ENCODE data around the gene IDUA.
"Not testable (repeated sequence)": the region's sequence is repeated elsewhere in the genome, so short reads cannot be mapped to it uniquely, and the experiment has no call there.

The IDUA gene

DNA sequence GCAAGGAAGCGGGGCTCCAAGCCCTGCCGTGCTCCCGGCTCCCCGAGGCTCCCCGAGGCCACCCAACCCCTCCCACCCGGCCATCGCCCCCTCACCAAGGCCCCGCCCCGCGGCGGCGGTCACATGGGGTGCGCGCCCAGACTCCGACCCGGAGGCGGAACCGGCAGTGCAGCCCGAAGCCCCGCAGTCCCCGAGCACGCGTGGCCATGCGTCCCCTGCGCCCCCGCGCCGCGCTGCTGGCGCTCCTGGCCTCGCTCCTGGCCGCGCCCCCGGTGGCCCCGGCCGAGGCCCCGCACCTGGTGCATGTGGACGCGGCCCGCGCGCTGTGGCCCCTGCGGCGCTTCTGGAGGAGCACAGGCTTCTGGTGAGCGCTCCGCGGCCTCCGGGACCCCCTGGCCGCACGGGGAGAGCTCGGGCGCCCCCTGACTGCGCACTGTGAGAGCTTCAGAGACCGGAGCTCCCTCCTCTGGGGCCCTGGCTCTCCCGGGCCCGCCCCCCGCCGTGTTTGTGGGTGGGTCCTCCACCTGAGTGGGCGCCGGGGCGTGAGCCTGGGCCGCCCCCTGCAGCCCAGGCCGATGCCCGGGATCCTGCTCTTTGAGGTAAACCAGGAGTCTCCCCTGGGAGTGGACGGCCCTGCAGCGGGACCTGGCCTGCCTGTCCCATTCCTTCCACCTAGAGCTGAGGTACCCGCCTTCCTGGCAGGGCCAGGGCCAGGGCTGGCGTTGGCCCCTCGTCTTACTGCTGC is at the start of gene IDUA:
Gene IDUA (plus strand): TSS at position 166 of the 745 bp plus-strand sequence. CDS start 41 bp downstream, at position 207.
- H3K9me3 ChIP-seq, result no peaks in the 10 kb centered on the region
- in situ Hi-C loops (cut with MboI; ENCODE audit: low sequenced_read_pairs), result no loop called here
- DNase-seq (ENCODE audit: low spot score in 2 of 2), result peak; percentile 60 to 89
- no peaks in the 10 kb centered on the region for H3K27me3 ChIP-seq (ENCODE audit: low read depth)
- peak within 1 kb of the TSS; percentile 50 for H3K4me3 ChIP-seq
- H3K36me3 ChIP-seq (replicated peaks), result no peaks in the 10 kb centered on the region
- peaks cover 6% of the 10 kb centered on the region for H3K4me1 ChIP-seq

DNA sequence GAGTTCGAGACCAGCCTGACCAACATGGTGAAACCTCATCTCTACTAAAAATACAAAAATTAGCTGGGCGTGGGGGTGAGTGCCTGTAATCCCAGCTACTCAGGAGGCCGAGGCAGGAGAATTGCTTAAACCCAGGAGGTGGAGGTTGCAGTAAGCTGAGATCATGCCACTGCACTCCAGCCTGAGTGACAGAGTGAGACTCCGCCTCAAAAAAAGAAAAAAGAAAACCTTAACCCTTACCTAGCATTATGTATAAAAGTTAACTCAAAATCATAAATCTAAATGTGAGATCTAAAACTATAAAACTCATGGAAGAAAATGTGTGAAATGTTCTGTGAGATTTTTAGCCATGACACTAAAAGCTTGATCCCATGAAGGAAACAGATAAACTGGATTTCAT is 47.3 kb upstream of the IDUA start:
- H3K27me3 ChIP-seq (ENCODE audit: low read depth); in situ Hi-C loops (cut with MboI; ENCODE audit: low sequenced_read_pairs); H3K36me3 ChIP-seq (replicated peaks); DNase-seq (ENCODE audit: low spot score in 2 of 2); H3K4me1 ChIP-seq; H3K9me3 ChIP-seq; H3K4me3 ChIP-seq: not testable (repeated sequence)

- in situ Hi-C loops (cut with MboI; ENCODE audit: low sequenced_read_pairs), result no loop called here
- peak in 1 of 2 experiments; percentile 2 for DNase-seq (ENCODE audit: low spot score in 2 of 2)
- no peak overlapping the region for H3K4me3 ChIP-seq
- no peaks in the 10 kb centered on the region for H3K36me3 ChIP-seq (replicated peaks)
- no peaks in the 10 kb centered on the region for H3K9me3 ChIP-seq
- H3K4me1 ChIP-seq, result no peaks in the 10 kb centered on the region
- H3K27me3 ChIP-seq (ENCODE audit: low read depth), result no peaks in the 10 kb centered on the region
Observed at GRCh38 chr4:945274-946102, 41.4 kb upstream of the IDUA start.

DNA sequence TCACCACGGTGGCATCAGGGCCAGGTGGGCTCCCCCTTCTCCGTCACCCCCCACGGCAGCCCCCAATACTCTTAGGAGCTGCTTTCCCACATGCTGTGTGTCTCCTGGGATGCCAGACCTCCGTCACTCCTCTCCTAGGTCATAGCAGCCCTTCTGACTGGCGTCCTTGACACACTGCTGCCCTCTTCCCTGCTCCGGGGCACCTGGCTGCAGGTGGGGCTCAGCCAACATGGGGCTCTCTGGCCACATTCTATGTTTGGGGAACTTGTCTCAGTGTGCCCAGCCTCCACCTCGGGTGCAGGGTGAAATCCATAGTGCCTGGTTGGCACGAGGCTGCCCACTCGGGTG is 40.8 kb upstream of the IDUA start:
- no peaks in the 10 kb centered on the region for H3K9me3 ChIP-seq
- H3K4me1 ChIP-seq, result no peaks in the 10 kb centered on the region
- no peak for DNase-seq (ENCODE audit: low spot score in 2 of 2)
- no peak overlapping the region for H3K4me3 ChIP-seq
- in situ Hi-C loops (cut with MboI; ENCODE audit: low sequenced_read_pairs), result no loop called here
- H3K27me3 ChIP-seq (ENCODE audit: low read depth), result no peaks in the 10 kb centered on the region
- H3K36me3 ChIP-seq (replicated peaks), result no peaks in the 10 kb centered on the region

- in situ Hi-C loops (cut with MboI; ENCODE audit: low sequenced_read_pairs), result no loop called here
- Histone ChIP-seq H3K4me3 (no peak overlapping the region), H3K4me1 (no peaks in the 10 kb centered on the region), H3K27me3 (ENCODE audit: low read depth) (no peaks in the 10 kb centered on the region), H3K36me3 (replicated peaks) (no peaks in the 10 kb centered on the region), H3K9me3 (no peaks in the 10 kb centered on the region)
- DNase-seq (ENCODE audit: low spot score in 2 of 2), result no peak
Observed at GRCh38 chr4:946517-947471, 40.0 kb upstream of the IDUA start.

DNA sequence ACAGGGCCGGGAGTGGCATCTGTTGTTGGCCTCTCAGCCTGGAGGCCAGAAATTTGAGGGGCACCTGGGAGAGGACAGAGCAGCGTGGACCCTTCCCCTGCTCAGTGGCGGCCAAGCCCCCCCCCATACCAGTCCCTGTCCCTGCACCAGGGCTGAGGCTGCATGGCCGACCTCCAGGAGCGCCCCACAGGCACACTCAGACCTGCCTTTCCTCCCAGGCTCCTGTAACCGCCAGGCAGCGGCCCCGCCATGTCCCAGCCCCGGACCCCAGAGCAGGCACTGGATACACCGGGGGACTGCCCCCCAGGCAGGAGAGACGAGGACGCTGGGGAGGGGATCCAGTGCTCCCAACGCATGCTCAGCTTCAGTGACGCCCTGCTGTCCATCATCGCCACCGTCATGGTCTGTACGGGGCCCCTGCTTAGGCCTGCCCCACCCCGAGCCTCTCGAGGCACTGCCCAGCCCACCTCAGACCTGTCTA is 39.3 kb upstream of the IDUA start:
- Histone ChIP-seq H3K9me3 (no peaks in the 10 kb centered on the region), H3K36me3 (replicated peaks) (no peaks in the 10 kb centered on the region), H3K27me3 (ENCODE audit: low read depth) (no peaks in the 10 kb centered on the region), H3K4me3 (no peak overlapping the region), H3K4me1 (no peaks in the 10 kb centered on the region)
- in situ Hi-C loops (cut with MboI; ENCODE audit: low sequenced_read_pairs), result no loop called here
- no peak for DNase-seq (ENCODE audit: low spot score in 2 of 2)

GRCh38 chr4:948101-948935 is 38.5 kb upstream of the IDUA start:
- Histone ChIP-seq H3K27me3 (ENCODE audit: low read depth) (no peaks in the 10 kb centered on the region), H3K4me1 (no peaks in the 10 kb centered on the region), H3K36me3 (replicated peaks) (no peaks in the 10 kb centered on the region), H3K4me3 (no peak overlapping the region), H3K9me3 (no peaks in the 10 kb centered on the region)
- in situ Hi-C loops (cut with MboI; ENCODE audit: low sequenced_read_pairs), result no loop called here
- DNase-seq (ENCODE audit: low spot score in 2 of 2), result no peak

GRCh38 chr4:948936-949300 is 37.9 kb upstream of the IDUA start:
- H3K9me3 ChIP-seq, result no peaks in the 10 kb centered on the region
- in situ Hi-C loops (cut with MboI; ENCODE audit: low sequenced_read_pairs), result no loop called here

DNA sequence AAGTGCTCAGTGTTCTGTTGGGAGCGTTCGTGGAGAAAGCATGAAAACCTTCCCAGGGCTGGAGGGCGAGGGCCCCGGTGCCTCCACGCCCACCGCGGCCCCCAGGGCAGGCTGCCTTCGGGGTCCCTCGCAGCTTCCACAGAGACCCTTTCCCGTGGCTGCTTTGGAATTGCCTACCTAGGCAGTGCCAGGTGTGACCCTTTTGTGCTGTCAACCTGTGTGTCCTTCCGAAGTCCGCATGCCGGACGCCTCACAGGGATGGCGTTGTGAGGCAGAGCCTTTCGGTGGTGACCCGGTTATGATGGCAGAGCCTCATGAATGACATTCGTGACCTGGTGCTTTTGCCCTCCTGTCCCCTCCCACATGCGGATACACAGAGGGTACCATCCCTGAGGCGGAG is 37.2 kb upstream of the IDUA start:
- H3K4me3 ChIP-seq, result no peak overlapping the region
- no peaks in the 10 kb centered on the region for H3K27me3 ChIP-seq (ENCODE audit: low read depth)
- no peaks in the 10 kb centered on the region for H3K36me3 ChIP-seq (replicated peaks)
- peak in 1 of 2 experiments; percentile 5 for DNase-seq (ENCODE audit: low spot score in 2 of 2)
- H3K4me1 ChIP-seq, result no peaks in the 10 kb centered on the region
- in situ Hi-C loops (cut with MboI; ENCODE audit: low sequenced_read_pairs), result no loop called here
- no peaks in the 10 kb centered on the region for H3K9me3 ChIP-seq

More at GRCh38 chr4:948936-949300, 37.9 kb upstream of the IDUA start:
- H3K36me3 ChIP-seq (replicated peaks), result no peaks in the 10 kb centered on the region
- H3K4me1 ChIP-seq, result no peaks in the 10 kb centered on the region
- H3K27me3 ChIP-seq (ENCODE audit: low read depth), result no peaks in the 10 kb centered on the region
- peak in 1 of 2 experiments; percentile 5 for DNase-seq (ENCODE audit: low spot score in 2 of 2)
- no peak overlapping the region for H3K4me3 ChIP-seq

- Histone ChIP-seq H3K36me3 (replicated peaks) (no peaks in the 10 kb centered on the region), H3K4me1 (no peaks in the 10 kb centered on the region), H3K9me3 (no peaks in the 10 kb centered on the region), H3K27me3 (ENCODE audit: low read depth) (no peaks in the 10 kb centered on the region), H3K4me3 (no peak overlapping the region)
- DNase-seq (ENCODE audit: low spot score in 2 of 2), result peak in 1 of 2 experiments; percentile 7
- in situ Hi-C loops (cut with MboI; ENCODE audit: low sequenced_read_pairs), result no loop called here
Observed at GRCh38 chr4:950136-951020, 36.5 kb upstream of the IDUA start.

DNA sequence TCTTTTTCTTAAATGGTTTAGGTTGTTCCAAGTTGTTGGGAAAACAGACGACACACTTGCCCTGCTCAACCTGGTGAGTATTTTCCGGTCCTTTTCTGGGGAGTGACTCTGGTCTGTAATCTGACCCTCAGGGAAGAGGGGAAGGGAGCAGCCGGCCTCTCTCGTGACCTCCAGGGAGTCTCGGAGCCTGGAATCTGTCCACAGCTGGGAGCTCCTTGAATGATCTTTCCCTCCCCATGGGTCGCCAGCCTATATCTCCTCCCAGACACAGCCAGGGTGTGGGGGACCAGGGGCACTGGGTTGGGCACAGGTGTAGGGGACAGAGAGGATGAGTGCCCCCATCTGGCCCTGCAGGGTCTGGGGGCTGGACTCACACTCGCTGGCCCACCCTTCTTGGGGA is 35.7 kb upstream of the IDUA start:
- H3K27me3 ChIP-seq (ENCODE audit: low read depth), result no peaks in the 10 kb centered on the region
- peak in 1 of 2 experiments; percentile 5 for DNase-seq (ENCODE audit: low spot score in 2 of 2)
- no peaks in the 10 kb centered on the region for H3K36me3 ChIP-seq (replicated peaks)
- no peaks in the 10 kb centered on the region for H3K9me3 ChIP-seq
- no peak overlapping the region for H3K4me3 ChIP-seq
- no peaks in the 10 kb centered on the region for H3K4me1 ChIP-seq
- in situ Hi-C loops (cut with MboI; ENCODE audit: low sequenced_read_pairs), result no loop called here

All from HAP-1 (cell line).